K562 (cell line): ENCODE measurements around the gene LGR6. TPM values are rescaled to one million over a fixed set of nuclear protein-coding genes. Genes with fewer than 3 reads are reported as not detected.
"Not testable (repeated sequence)": the region's sequence is repeated elsewhere in the genome, so short reads cannot be mapped to it uniquely, and the experiment has no call there.

Source experiments
- ATAC-seq: fragments of 200-7000 bp; cut with Tn5 transposase; 3 replicates; pipeline ENCODE4 v1.9.1; 2020; ENCODE audit warnings: moderate library complexity
- BruUV-seq: library from RNA; stranded (reverse); fragments of 400-500 nt; replicated peaks from 2 replicates; lab custom pipeline; 2021; lab: Mats Ljungman, UMichigan
- CTCF ChIA-PET: fragments of 300-600 bp; formaldehyde crosslinking; extraction: SDS; loops from one replicate; lab custom pipeline; 2021; ENCODE audit warnings: low intra/inter-chr PET ratio; lab: Yijun Ruan, JAX
- POLR2A ChIA-PET: fragments of 300-600, 350-650 bp; sonication (Branson Sonifier 250); formaldehyde crosslinking; extraction: SDS; loops from one replicate; lab custom pipeline; 2021; ENCODE audit warnings: antibody characterized with exemption, inconsistent platforms; lab: Yijun Ruan, JAX
- DNase-seq, 4 experiments: peaks; one replicate each; pipeline versions ENCODE4 v3.0.0 to v3.0.0-alpha.2; 2011 to 2018; ENCODE audit warnings: low spot score in 3 of 4, mixed read lengths in 3 of 4; ENCODE audit errors: extremely low read depth in 1 of 4
- FAIRE-seq: peaks from 2 replicates; lab custom pipeline; 2011; peaks lifted over from hg19 to GRCh38; lab: Jason Lieb, UNC
- H2AFZ ChIP-seq: 2 replicates; pipeline ENCODE4 v1.6.0; 2011; ENCODE audit warnings: low read depth, low read length, control low read depth, inconsistent platforms
- H3K27ac ChIP-seq: fragments of 200-600 bp; 3 replicates; pipeline ENCODE4 v1.8.0; 2011; ENCODE audit warnings: low read depth, mild to moderate bottlenecking, control low read depth, inconsistent platforms, low read length, moderate library complexity, mixed read lengths; ENCODE audit errors: extremely low read depth
- H3K27me3 ChIP-seq, 2 experiments: fragments of 300-600 bp in 1 of 2; 2 replicates in 1 of 2; 3 replicates in 1 of 2; pipeline versions ENCODE4 v1.6.0 to v1.8.0; 2011; ENCODE audit warnings: inconsistent platforms in 2 of 2, low read length in 2 of 2, mild to moderate bottlenecking in 1 of 2, mixed read lengths in 1 of 2, moderate library complexity in 1 of 2; ENCODE audit not compliant: control insufficient read depth in 2 of 2, insufficient read depth in 2 of 2
- H3K36me3 ChIP-seq: fragments of 300-600 bp; 3 replicates; pipeline ENCODE4 v1.8.0; 2011; ENCODE audit warnings: mild to moderate bottlenecking, low read length, inconsistent platforms; ENCODE audit not compliant: control insufficient read depth, insufficient read depth
- H3K4me1 ChIP-seq, 2 experiments: fragments of 200-600 bp in 1 of 2; replicated peaks in 1 of 2; 2 replicates in 1 of 2; 3 replicates in 1 of 2; pipeline versions ENCODE4 v1.5.1 to v1.8.0; 2011; ENCODE audit warnings: inconsistent platforms in 2 of 2, low read length in 2 of 2, mild to moderate bottlenecking in 1 of 2, mixed read lengths in 1 of 2, moderate library complexity in 1 of 2; ENCODE audit not compliant: control insufficient read depth in 2 of 2, insufficient read depth in 2 of 2
- H3K4me2 ChIP-seq: 2 replicates; pipeline ENCODE4 v1.6.1; 2011; ENCODE audit warnings: low read length, control low read depth, inconsistent platforms, mixed read lengths; ENCODE audit not compliant: insufficient read depth
- H3K4me3 ChIP-seq: fragments of 200-600 bp; sonication (generic), shearing (Covaris generic); 2 replicates; pipeline ENCODE4 v1.5.1; 2016; ENCODE audit warnings: control low read depth, inconsistent platforms
- H3K79me2 ChIP-seq: fragments of 200-600 bp; 3 replicates; pipeline ENCODE4 v1.8.0; 2011; ENCODE audit warnings: low read length, inconsistent platforms; ENCODE audit not compliant: control insufficient read depth, insufficient read depth
- H3K9ac ChIP-seq, 2 experiments: 2 replicates each; pipeline versions ENCODE4 v1.6.0 to v1.6.1; 2011; ENCODE audit warnings: low read depth in 2 of 2, low read length in 2 of 2, control low read depth in 1 of 2, inconsistent platforms in 1 of 2, mild to moderate bottlenecking in 1 of 2, mixed read lengths in 1 of 2; ENCODE audit not compliant: insufficient read depth in 1 of 2
- H3K9me1 ChIP-seq: one replicate; pipeline ENCODE4 v1.6.0; 2011; ENCODE audit warnings: inconsistent platforms, mild to moderate bottlenecking, low read length, moderate library complexity; ENCODE audit not compliant: control insufficient read depth, insufficient read depth
- H3K9me3 ChIP-seq: replicated peaks from 2 replicates; pipeline ENCODE4 v1.5.1; 2011; ENCODE audit warnings: low read depth, low read length, inconsistent platforms; ENCODE audit not compliant: control insufficient read depth, insufficient read depth
- H4K20me1 ChIP-seq: replicated peaks from 2 replicates; pipeline ENCODE4 v1.6.1; 2011; ENCODE audit warnings: low read length, inconsistent platforms, mixed read lengths; ENCODE audit not compliant: control insufficient read depth, insufficient read depth
- BHLHE40 ChIP-seq: IDR thresholded peaks from 2 replicates; pipeline ENCODE4 v1.6.1; 2011; ENCODE audit warnings: low read length, improper control_type of control experiment
- CBFA2T2 ChIP-seq: fragments of 450-650 bp; conservative IDR thresholded peaks from 2 replicates; pipeline ENCODE4 v1.6.1; 2017; ENCODE audit warnings: mild to moderate bottlenecking
- ETV6 ChIP-seq, 3 experiments: fragments of 150-350 bp in 1 of 3; sonication (generic) in 1 of 3; formaldehyde crosslinking in 1 of 3; IDR thresholded peaks; 2 replicates each; pipeline versions ENCODE4 v1.6.1 to v1.8.0; 2014 to 2022; ENCODE audit warnings: borderline replicate concordance in 2 of 3, low read depth in 2 of 3, antibody characterized with exemption in 1 of 3, low read length in 1 of 3, mild to moderate bottlenecking in 1 of 3, missing genetic modification reagents in 1 of 3
- MECOM ChIP-seq: fragments of 250-450 bp; sonication (Bioruptor Pico); IDR thresholded peaks from 2 replicates; pipeline ENCODE4 v1.8.0; 2022; ENCODE audit warnings: inconsistent platforms
- TAL1 ChIP-seq: fragments of 450-650 bp; IDR thresholded peaks from 2 replicates; pipeline ENCODE4 v1.6.1; 2016; ENCODE audit warnings: mild to moderate bottlenecking
- TCF3 ChIP-seq: sonication (generic); formaldehyde crosslinking; IDR thresholded peaks from 2 replicates; pipeline ENCODE4 v1.4.0; 2020; ENCODE audit warnings: mild to moderate bottlenecking, missing genetic modification reagents
- TGIF2 ChIP-seq: sonication (generic); formaldehyde crosslinking; IDR thresholded peaks from 2 replicates; pipeline ENCODE4 v1.8.1; 2022; ENCODE audit warnings: mild to moderate bottlenecking, missing genetic modification reagents, moderate library complexity
- ZNF766 ChIP-seq: fragments of 200-800 bp; sonication (Bioruptor generic); conservative IDR thresholded peaks from 2 replicates; pipeline ENCODE4 v1.6.1; 2016; ENCODE audit warnings: missing genetic modification characterization, missing compliant biosample characterization
- WGBS: fragments of 100-300 bp; shearing (Covaris generic); methylation state at CpG from one replicate; pipeline ENCODE4 v1.1.6; 2016; ENCODE audit warnings: low coverage, mixed read lengths; ENCODE audit not compliant: insufficient coverage; ENCODE audit errors: missing lambda C conversion rate; 5-methylcytosine and 5-hydroxymethylcytosine counted together
- in situ Hi-C: fragments of 300-500 bp; cut with MboI; formaldehyde crosslinking; loops from 4 replicates; pipeline ENCODE4 v1.15.0; 2018; ENCODE audit warnings: inconsistent platforms, mixed read lengths
- intact Hi-C: fragments of 100-400 bp; cut with micrococcal nuclease; formaldehyde crosslinking; loops from 2 replicates; pipeline ENCODE4 v1.14.2; 2022
- polyA plus RNA-seq, 8 experiments: library from polyadenylated mRNA; depleted of rRNA in 4 of 8; stranded (reverse) in 5 of 8; unstranded in 3 of 8; fragments of >200 nt; fragmentation: Nextera tagmentation in 2 of 8; fragmentation: Illumina TruSeq in 1 of 8; extraction: Ambion mirVana in 2 of 8; extraction: Trizol in 1 of 8; gene quantifications; 2 replicates each; pipeline versions ENCODE4 v1.2.1 to v1.2.3, GENCODE V29; 2011 to 2014; ENCODE audit warnings: inconsistent platforms in 1 of 8, missing spikeins in 1 of 8
- total RNA-seq, 7 experiments: library from RNA; depleted of rRNA in 6 of 7; stranded (reverse); fragments of >200 nt in 6 of 7; fragmentation: Illumina TruSeq in 2 of 7; extraction: Trizol in 2 of 7; gene quantifications; 2 replicates each; pipeline versions ENCODE4 v1.2.1 to v1.2.3, GENCODE V29; 2011 to 2021; ENCODE audit warnings: low replicate concordance in 1 of 7
- TF ChIP-seq, protein P1 (sequence below), 2 experiments: fragments of 150-350 bp in 1 of 2; IDR thresholded peaks; 2 replicates each; pipeline ENCODE4 v1.6.1; 2012 to 2016; ENCODE audit warnings: low read depth in 2 of 2, low read length in 2 of 2, mild to moderate bottlenecking in 1 of 2, moderate library complexity in 1 of 2
- TF ChIP-seq, protein P2 (sequence below): sonication (generic); formaldehyde crosslinking; IDR thresholded peaks from 2 replicates; pipeline ENCODE4 v1.8.0; 2023; ENCODE audit warnings: mild to moderate bottlenecking, missing genetic modification reagents

The LGR6 gene
- total and polyA plus RNA-seq, 9 of the 15 experiments (the other 6 are each of a cell fraction or from before 2014, with no cell fraction given), result 0.01 to 0.54 (median 0.17) TPM; not detected in 1

DNA sequence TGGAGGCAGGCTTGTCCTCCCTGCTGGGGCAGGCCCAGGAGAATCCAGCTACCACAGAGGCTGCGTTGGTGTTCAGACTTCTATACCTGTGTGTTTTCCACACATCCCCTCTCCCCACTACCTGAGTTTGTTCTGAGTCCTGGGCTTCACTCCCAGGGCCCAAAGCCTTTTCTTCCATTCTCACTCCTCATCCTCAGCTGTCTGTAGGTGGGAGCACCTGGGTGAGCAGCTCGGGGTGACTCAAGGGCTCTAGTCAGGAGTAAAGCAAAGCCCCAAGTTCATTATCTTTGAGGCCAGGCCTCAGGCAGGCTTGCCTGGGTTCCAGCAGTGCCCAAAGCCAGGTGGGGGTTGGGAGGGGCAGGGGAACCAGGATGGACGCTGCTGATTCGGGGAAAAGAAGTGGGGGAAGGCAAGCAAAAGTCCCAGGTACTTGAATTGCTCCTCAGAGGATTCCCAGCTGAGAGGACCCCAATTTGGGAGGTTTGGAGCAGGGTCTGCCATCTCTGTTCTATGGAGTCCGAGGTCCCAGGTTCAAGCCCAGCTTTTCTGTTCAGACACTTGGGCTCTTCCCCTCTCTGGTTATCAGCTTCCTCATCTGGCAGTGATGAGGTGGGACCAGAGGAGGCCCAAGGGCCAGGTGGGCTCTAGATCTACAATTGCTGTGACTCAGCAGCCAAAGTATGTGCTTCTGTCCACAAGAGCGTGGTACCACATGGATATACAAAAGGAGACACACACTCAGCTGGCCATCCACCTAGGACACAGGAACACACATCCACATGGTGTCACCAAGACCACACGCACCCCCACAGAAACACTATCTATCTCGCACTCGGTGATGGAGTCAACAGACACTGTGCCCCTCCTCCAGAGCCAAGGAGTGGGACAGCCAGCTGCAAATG is 27.4 kb upstream of the LGR6 start (continued):
- TF ChIP-seq ETV6 (IDR thresholded peaks at IDR 0.05; ENCODE audit: borderline replicate concordance in 1 of 2, low read depth in 2 of 2, low read length in 1 of 2) (no peak), ETV6 (CRISPR knock-in tag; IDR thresholded peaks at IDR 0.05; ENCODE audit: borderline replicate concordance) (no peak)
- TF ChIP-seq, protein P1, sequence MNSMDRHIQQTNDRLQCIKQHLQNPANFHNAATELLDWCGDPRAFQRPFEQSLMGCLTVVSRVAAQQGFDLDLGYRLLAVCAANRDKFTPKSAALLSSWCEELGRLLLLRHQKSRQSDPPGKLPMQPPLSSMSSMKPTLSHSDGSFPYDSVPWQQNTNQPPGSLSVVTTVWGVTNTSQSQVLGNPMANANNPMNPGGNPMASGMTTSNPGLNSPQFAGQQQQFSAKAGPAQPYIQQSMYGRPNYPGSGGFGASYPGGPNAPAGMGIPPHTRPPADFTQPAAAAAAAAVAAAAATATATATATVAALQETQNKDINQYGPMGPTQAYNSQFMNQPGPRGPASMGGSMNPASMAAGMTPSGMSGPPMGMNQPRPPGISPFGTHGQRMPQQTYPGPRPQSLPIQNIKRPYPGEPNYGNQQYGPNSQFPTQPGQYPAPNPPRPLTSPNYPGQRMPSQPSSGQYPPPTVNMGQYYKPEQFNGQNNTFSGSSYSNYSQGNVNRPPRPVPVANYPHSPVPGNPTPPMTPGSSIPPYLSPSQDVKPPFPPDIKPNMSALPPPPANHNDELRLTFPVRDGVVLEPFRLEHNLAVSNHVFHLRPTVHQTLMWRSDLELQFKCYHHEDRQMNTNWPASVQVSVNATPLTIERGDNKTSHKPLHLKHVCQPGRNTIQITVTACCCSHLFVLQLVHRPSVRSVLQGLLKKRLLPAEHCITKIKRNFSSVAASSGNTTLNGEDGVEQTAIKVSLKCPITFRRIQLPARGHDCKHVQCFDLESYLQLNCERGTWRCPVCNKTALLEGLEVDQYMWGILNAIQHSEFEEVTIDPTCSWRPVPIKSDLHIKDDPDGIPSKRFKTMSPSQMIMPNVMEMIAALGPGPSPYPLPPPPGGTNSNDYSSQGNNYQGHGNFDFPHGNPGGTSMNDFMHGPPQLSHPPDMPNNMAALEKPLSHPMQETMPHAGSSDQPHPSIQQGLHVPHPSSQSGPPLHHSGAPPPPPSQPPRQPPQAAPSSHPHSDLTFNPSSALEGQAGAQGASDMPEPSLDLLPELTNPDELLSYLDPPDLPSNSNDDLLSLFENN (IDR thresholded peaks at IDR 0.05; ENCODE audit: low read depth in 2 of 2, low read length in 2 of 2), result 0 out of 4 replicates have a peak, but pooled peaks of 1 of the 2 experiments have one; percentile 59

- ATAC-seq, FAIRE-seq, CTCF ChIA-PET, H3K9me3 ChIP-seq, DNase-seq, H3K27me3 ChIP-seq, BruUV-seq, H3K9me1 ChIP-seq, H4K20me1 ChIP-seq, in situ Hi-C loops, intact Hi-C loops: not testable (repeated sequence)
- Histone ChIP-seq H2AFZ (peak overlapping the region; percentile 58), H3K4me2 (peak overlapping the region; percentile 90), H3K4me1 (peaks cover 48 to 71% of the 10 kb centered on the region in 2 experiments), H3K36me3 (peaks cover 39% of the 10 kb centered on the region; the same call in 2 of the 3 replicates), H3K9ac (peak overlapping the region; percentile 89 to 92; a peak in 3 of 4 replicates), H3K4me3 (peak overlapping the region; percentile 45; the same call in 1 of the 2 replicates), H3K27ac (peak overlapping the region; percentile 99), H3K79me2 (peaks cover 54% of the 10 kb centered on the region)
- WGBS, result 20% methylated on average over 11 of the region's 13 CpGs
- POLR2A ChIA-PET, result interaction anchor here (1.0 to 1.2 kb wide), 2 partner anchors 12 to 160 kb away, joined by 3 read pairs; no protein-coding TSS in a partner anchor
- TF ChIP-seq BHLHE40 (peak; percentile 70), TCF3 (peak; percentile 53), MECOM (CRISPR knock-in tag) (0 out of 2 replicates have a peak, but pooled peaks have one; percentile 24), ZNF766 (CRISPR knock-in tag) (peak; percentile 78), TGIF2 (CRISPR knock-in tag) (0 out of 2 replicates have a peak, but pooled peaks have one; percentile 20), TAL1 (0 out of 2 replicates have a peak, but pooled peaks have one; percentile 17), CBFA2T2 (peak; percentile 15; the same call in 1 of the 2 replicates)
- TF ChIP-seq, protein P2, sequence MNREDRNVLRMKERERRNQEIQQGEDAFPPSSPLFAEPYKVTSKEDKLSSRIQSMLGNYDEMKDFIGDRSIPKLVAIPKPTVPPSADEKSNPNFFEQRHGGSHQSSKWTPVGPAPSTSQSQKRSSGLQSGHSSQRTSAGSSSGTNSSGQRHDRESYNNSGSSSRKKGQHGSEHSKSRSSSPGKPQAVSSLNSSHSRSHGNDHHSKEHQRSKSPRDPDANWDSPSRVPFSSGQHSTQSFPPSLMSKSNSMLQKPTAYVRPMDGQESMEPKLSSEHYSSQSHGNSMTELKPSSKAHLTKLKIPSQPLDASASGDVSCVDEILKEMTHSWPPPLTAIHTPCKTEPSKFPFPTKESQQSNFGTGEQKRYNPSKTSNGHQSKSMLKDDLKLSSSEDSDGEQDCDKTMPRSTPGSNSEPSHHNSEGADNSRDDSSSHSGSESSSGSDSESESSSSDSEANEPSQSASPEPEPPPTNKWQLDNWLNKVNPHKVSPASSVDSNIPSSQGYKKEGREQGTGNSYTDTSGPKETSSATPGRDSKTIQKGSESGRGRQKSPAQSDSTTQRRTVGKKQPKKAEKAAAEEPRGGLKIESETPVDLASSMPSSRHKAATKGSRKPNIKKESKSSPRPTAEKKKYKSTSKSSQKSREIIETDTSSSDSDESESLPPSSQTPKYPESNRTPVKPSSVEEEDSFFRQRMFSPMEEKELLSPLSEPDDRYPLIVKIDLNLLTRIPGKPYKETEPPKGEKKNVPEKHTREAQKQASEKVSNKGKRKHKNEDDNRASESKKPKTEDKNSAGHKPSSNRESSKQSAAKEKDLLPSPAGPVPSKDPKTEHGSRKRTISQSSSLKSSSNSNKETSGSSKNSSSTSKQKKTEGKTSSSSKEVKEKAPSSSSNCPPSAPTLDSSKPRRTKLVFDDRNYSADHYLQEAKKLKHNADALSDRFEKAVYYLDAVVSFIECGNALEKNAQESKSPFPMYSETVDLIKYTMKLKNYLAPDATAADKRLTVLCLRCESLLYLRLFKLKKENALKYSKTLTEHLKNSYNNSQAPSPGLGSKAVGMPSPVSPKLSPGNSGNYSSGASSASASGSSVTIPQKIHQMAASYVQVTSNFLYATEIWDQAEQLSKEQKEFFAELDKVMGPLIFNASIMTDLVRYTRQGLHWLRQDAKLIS (CRISPR knock-in tag), result 0 out of 2 replicates have a peak, but pooled peaks have one; percentile 51
These were observed 26.5 kb upstream of the LGR6 start for GRCh38 chr1:202167054-202167453.
